NCI-H69 (cell line): ENCODE results near the gene UROC1.

Experiments
- DNase-seq: peaks from one replicate; lab custom pipeline; 2025; lab: John Stamatoyannopoulos, UW

The UROC1 gene

GRCh38 chr3:126530171-126531050 is 12.8 kb upstream of the UROC1 start:
- DNase-seq = no peak

- DNase-seq = peak; percentile 72
These were observed 12.1 kb upstream of the UROC1 start for GRCh38 chr3:126529585-126530170.

GRCh38 chr3:126528800-126529541 is 11.4 kb upstream of the UROC1 start:
- DNase-seq = no peak

GRCh38 chr3:126528419-126528799 is 10.8 kb upstream of the UROC1 start:
- no peak for DNase-seq

- DNase-seq = no peak
These were observed 10.1 kb upstream of the UROC1 start for GRCh38 chr3:126527455-126528211.

GRCh38 chr3:126527006-126527405 is 9.4 kb upstream of the UROC1 start:
- no peak for DNase-seq

GRCh38 chr3:126526668-126527005 is 9.1 kb upstream of the UROC1 start:
- no peak for DNase-seq

- peak; percentile 5 for DNase-seq
These were observed 8.5 kb upstream of the UROC1 start for GRCh38 chr3:126525853-126526667.

GRCh38 chr3:126525091-126525852 is 7.7 kb upstream of the UROC1 start:
- DNase-seq = no peak

- peak; percentile 58 for DNase-seq
These were observed 6.9 kb upstream of the UROC1 start for GRCh38 chr3:126524429-126524988.

GRCh38 chr3:126523745-126524428 is 6.3 kb upstream of the UROC1 start, which contains the start of gene CHST13:
Gene CHST13, plus strand, starts transcription at chr3:126524155. Its CDS starts 178 bp downstream, at chr3:126524333.
- DNase-seq = peak; percentile 71

GRCh38 chr3:126522363-126522788 is 4.8 kb upstream of the UROC1 start:
- peak; percentile 62 for DNase-seq

- DNase-seq = peak; percentile 45
These were observed 3.7 kb upstream of the UROC1 start for GRCh38 chr3:126521122-126521891.

- DNase-seq = no peak
These were observed 2.2 kb upstream of the UROC1 start for GRCh38 chr3:126519506-126520455.

- DNase-seq = no peak
These were observed 1.2 kb upstream of the UROC1 start for GRCh38 chr3:126518779-126519177.

- DNase-seq = peak; percentile 3
These were observed 609 bp upstream of the UROC1 start for GRCh38 chr3:126517986-126518778.

GRCh38 chr3:126516936-126517290 is 660 bp downstream of the UROC1 start:
- no peak for DNase-seq
